Loucy (cell line): ENCODE measurements around the gene SAP30BP.

Source experiments
- CTCF ChIP-seq: fragments of 200-600 bp; sonication (generic); conservative IDR thresholded peaks from 2 replicates; pipeline ENCODE4 v1.5.1; 2014; ENCODE audit warnings: mild to moderate bottlenecking, antibody characterized with exemption, low read length
- EZH2phosphoT487 ChIP-seq: fragments of 200-600 bp; IDR thresholded peaks from 2 replicates; pipeline ENCODE4 v1.6.1; 2018; ENCODE audit warnings: antibody characterized with exemption, mild to moderate bottlenecking, moderate library complexity, borderline replicate concordance

GRCh38 chr17:75636381-75637142 lies 30.6 kb upstream of the SAP30BP start:
- TF ChIP-seq CTCF (no peak), EZH2phosphoT487 (no peak)
